NCI-H2029 treated with DMSO at 0.1 percent for 48 hours (cell line): ENCODE results near the gene SIX1.

Experiments used
- DNase-seq: peaks from one replicate; lab custom pipeline; 2025; lab: John Stamatoyannopoulos, UW

Gene SIX1

GRCh38 chr14:60642270-60643140 is 6.8 kb downstream of the SIX1 start:
- DNase-seq = no peak

GRCh38 chr14:60641742-60642269 is 7.5 kb downstream of the SIX1 start:
- DNase-seq = no peak

- DNase-seq = no peak
These were observed 8.2 kb downstream of the SIX1 start for GRCh38 chr14:60640859-60641741.

GRCh38 chr14:60639674-60640073 is 9.6 kb downstream of the SIX1 start:
- no peak for DNase-seq

GRCh38 chr14:60637479-60638315 is 11.6 kb downstream of the SIX1 start:
- DNase-seq = peak; percentile 98

GRCh38 chr14:60636879-60637478 is 12.3 kb downstream of the SIX1 start:
- no peak for DNase-seq

GRCh38 chr14:60634153-60634552 is 15.1 kb downstream of the SIX1 start:
- no peak for DNase-seq

- DNase-seq = peak; percentile 88
These were observed 16.5 kb downstream of the SIX1 start for GRCh38 chr14:60632777-60633176.

GRCh38 chr14:60632257-60632656 is 17.0 kb downstream of the SIX1 start:
- DNase-seq = peak; percentile 86

GRCh38 chr14:60631842-60632241 is 17.4 kb downstream of the SIX1 start:
- DNase-seq = no peak

GRCh38 chr14:60630129-60630528 is 19.1 kb downstream of the SIX1 start:
- DNase-seq = no peak

- DNase-seq = no peak
These were observed 20.4 kb downstream of the SIX1 start for GRCh38 chr14:60628892-60629291.

- DNase-seq = no peak
These were observed 26.4 kb downstream of the SIX1 start for GRCh38 chr14:60622917-60623257.

GRCh38 chr14:60622210-60622916 is 26.9 kb downstream of the SIX1 start:
- no peak for DNase-seq

- DNase-seq = no peak
These were observed 27.9 kb downstream of the SIX1 start for GRCh38 chr14:60621386-60621785.

- peak; percentile 100 for DNase-seq
These were observed 31.0 kb downstream of the SIX1 start for GRCh38 chr14:60618241-60618640.

GRCh38 chr14:60616461-60616959 is 32.8 kb downstream of the SIX1 start:
- peak; percentile 92 for DNase-seq

- no peak for DNase-seq
These were observed 47.0 kb downstream of the SIX1 start for GRCh38 chr14:60602291-60602690.

- DNase-seq = no peak
These were observed 49.5 kb downstream of the SIX1 start for GRCh38 chr14:60599727-60600126.

- DNase-seq = no peak
These were observed 53.1 kb downstream of the SIX1 start for GRCh38 chr14:60596139-60596538.

- DNase-seq = peak; percentile 92
These were observed 55.2 kb downstream of the SIX1 start for GRCh38 chr14:60594062-60594461.
